WTC11 (cell line): ENCODE data around the gene SCYL1. TPM values are rescaled to one million over a fixed set of nuclear protein-coding genes. Genes with fewer than 3 reads are reported as not detected.

Source experiments
- ATAC-seq: fragments of 200-7000 bp; cut with Tn5 transposase; 2 replicates; pipeline ENCODE4 v1.10.0; 2021; ENCODE audit warnings: mild to moderate bottlenecking, moderate library complexity
- CTCF ChIA-PET: fragments of 300-600 bp; sonication (Branson Sonifier 250); formaldehyde crosslinking; loops from one replicate; lab custom pipeline; 2021; ENCODE audit warnings: antibody characterized with exemption; lab: Charles Lee
- POLR2A ChIA-PET: fragments of 350-600 bp; sonication (Branson Sonifier 250); formaldehyde crosslinking; loops from one replicate; lab custom pipeline; 2021; ENCODE audit warnings: antibody characterized with exemption; lab: Charles Lee
- DNase-seq: peaks from one replicate; pipeline ENCODE4 v3.0.0; 2021; ENCODE audit warnings: low spot score
- H3K27ac Mint-ChIP-seq: 2 replicates; pipeline ENCODE4 v1.8.0; 2021; ENCODE audit warnings: mixed read lengths
- H3K27me3 Mint-ChIP-seq: 2 replicates; pipeline ENCODE4 v1.8.0; 2021; ENCODE audit warnings: low read depth, mild to moderate bottlenecking, moderate library complexity, mixed read lengths
- H3K36me3 Mint-ChIP-seq: 2 replicates; pipeline ENCODE4 v1.8.0; 2021; ENCODE audit warnings: mixed read lengths
- H3K4me1 Mint-ChIP-seq: 2 replicates; pipeline ENCODE4 v1.8.0; 2022; ENCODE audit warnings: mixed read lengths
- H3K4me3 Mint-ChIP-seq: 2 replicates; pipeline ENCODE4 v1.8.0; 2021; ENCODE audit warnings: mild to moderate bottlenecking, moderate library complexity, mixed read lengths
- H3K9me3 Mint-ChIP-seq: 2 replicates; pipeline ENCODE4 v1.8.0; 2021; ENCODE audit warnings: mixed read lengths
- E2F4 ChIP-seq: sonication (generic); formaldehyde crosslinking; IDR thresholded peaks from 2 replicates; pipeline ENCODE4 v1.8.1; 2022; ENCODE audit warnings: low read depth, mild to moderate bottlenecking, moderate library complexity, missing genetic modification reagents, borderline replicate concordance
- ERG ChIP-seq: fragments of 250-450 bp; sonication (Bioruptor Pico); IDR thresholded peaks from 2 replicates; pipeline ENCODE4 v1.8.0; 2021; ENCODE audit warnings: mild to moderate bottlenecking
- FOXJ3 ChIP-seq: sonication (generic); formaldehyde crosslinking; IDR thresholded peaks from 2 replicates; pipeline ENCODE4 v1.9.0; 2021; ENCODE audit warnings: missing genetic modification reagents, mild to moderate bottlenecking, borderline replicate concordance
- FOXK1 ChIP-seq: sonication (generic); formaldehyde crosslinking; IDR thresholded peaks from 2 replicates; pipeline ENCODE4 v1.8.0; 2022; ENCODE audit warnings: mild to moderate bottlenecking, moderate library complexity, missing genetic modification reagents
- FOXP1 ChIP-seq: sonication (generic); formaldehyde crosslinking; IDR thresholded peaks from 2 replicates; pipeline ENCODE4 v1.8.0; 2022; ENCODE audit warnings: missing genetic modification reagents, mild to moderate bottlenecking, moderate library complexity, borderline replicate concordance
- OVOL2 ChIP-seq: fragments of 250-450 bp; sonication (Bioruptor Pico); IDR thresholded peaks from 2 replicates; pipeline ENCODE4 v1.9.0; 2021; ENCODE audit warnings: mild to moderate bottlenecking, borderline replicate concordance
- RELA ChIP-seq: sonication (generic); formaldehyde crosslinking; IDR thresholded peaks from 2 replicates; pipeline ENCODE4 v1.8.1; 2022; ENCODE audit warnings: missing genetic modification reagents, mild to moderate bottlenecking, borderline replicate concordance
- RORB ChIP-seq: fragments of 250-450 bp; sonication (Bioruptor Pico); IDR thresholded peaks from 2 replicates; pipeline ENCODE4 v1.9.0; 2021; ENCODE audit warnings: mild to moderate bottlenecking
- SMAD3 ChIP-seq: sonication (generic); formaldehyde crosslinking; IDR thresholded peaks from 2 replicates; pipeline ENCODE4 v1.8.0; 2022; ENCODE audit warnings: missing genetic modification reagents, mild to moderate bottlenecking, borderline replicate concordance
- SOX15 ChIP-seq: fragments of 250-450 bp; sonication (Bioruptor Pico); IDR thresholded peaks from 2 replicates; pipeline ENCODE4 v1.9.0; 2021; ENCODE audit warnings: mild to moderate bottlenecking
- ZMAT4 ChIP-seq: fragments of 250-450 bp; sonication (Bioruptor Pico); IDR thresholded peaks from 2 replicates; pipeline ENCODE4 v1.9.0; 2021; ENCODE audit warnings: mild to moderate bottlenecking
- ZNF232 ChIP-seq: sonication (generic); formaldehyde crosslinking; IDR thresholded peaks from 2 replicates; pipeline ENCODE4 v1.8.0; 2022; ENCODE audit warnings: mild to moderate bottlenecking, missing genetic modification reagents
- ZNF423 ChIP-seq: fragments of 250-450 bp; sonication (Bioruptor Pico); IDR thresholded peaks from 2 replicates; pipeline ENCODE4 v2.1.2; 2022; ENCODE audit warnings: mild to moderate bottlenecking, moderate library complexity
- ZNF425 ChIP-seq: fragments of 250-450 bp; sonication (Bioruptor Pico); conservative IDR thresholded peaks from 2 replicates; pipeline ENCODE4 v1.9.0; 2021; ENCODE audit warnings: mild to moderate bottlenecking
- total RNA-seq: library from RNA; stranded (reverse); gene quantifications from 3 replicates; pipeline ENCODE4 v1.2.3, GENCODE V29; 2021
- TF ChIP-seq, protein P1 (sequence below): sonication (generic); formaldehyde crosslinking; conservative IDR thresholded peaks from 2 replicates; pipeline ENCODE4 v1.8.1; 2023; ENCODE audit warnings: mild to moderate bottlenecking, low read depth, missing genetic modification reagents, moderate library complexity
- TF ChIP-seq, protein P2 (sequence below): sonication (generic); formaldehyde crosslinking; IDR thresholded peaks from 2 replicates; pipeline ENCODE4 v1.8.1; 2023; ENCODE audit warnings: mild to moderate bottlenecking, moderate library complexity, missing genetic modification reagents
- TF ChIP-seq, protein P3 (sequence below): fragments of 250-450 bp; sonication (Bioruptor Pico); IDR thresholded peaks from 2 replicates; pipeline ENCODE4 v2.1.2; 2022; ENCODE audit warnings: mild to moderate bottlenecking, moderate library complexity
- TF ChIP-seq, protein P4 (sequence below): sonication (generic); formaldehyde crosslinking; IDR thresholded peaks from 2 replicates; pipeline ENCODE4 v1.8.0; 2022; ENCODE audit warnings: mild to moderate bottlenecking, missing genetic modification reagents
- TF ChIP-seq, protein P5 (sequence below): sonication (generic); formaldehyde crosslinking; IDR thresholded peaks from 2 replicates; pipeline ENCODE4 v1.8.0; 2023; ENCODE audit warnings: mild to moderate bottlenecking, missing genetic modification reagents

Gene SCYL1
- total RNA-seq, 1 experiment from 2014 or later: 76.8 TPM

- TF ChIP-seq, protein P1, sequence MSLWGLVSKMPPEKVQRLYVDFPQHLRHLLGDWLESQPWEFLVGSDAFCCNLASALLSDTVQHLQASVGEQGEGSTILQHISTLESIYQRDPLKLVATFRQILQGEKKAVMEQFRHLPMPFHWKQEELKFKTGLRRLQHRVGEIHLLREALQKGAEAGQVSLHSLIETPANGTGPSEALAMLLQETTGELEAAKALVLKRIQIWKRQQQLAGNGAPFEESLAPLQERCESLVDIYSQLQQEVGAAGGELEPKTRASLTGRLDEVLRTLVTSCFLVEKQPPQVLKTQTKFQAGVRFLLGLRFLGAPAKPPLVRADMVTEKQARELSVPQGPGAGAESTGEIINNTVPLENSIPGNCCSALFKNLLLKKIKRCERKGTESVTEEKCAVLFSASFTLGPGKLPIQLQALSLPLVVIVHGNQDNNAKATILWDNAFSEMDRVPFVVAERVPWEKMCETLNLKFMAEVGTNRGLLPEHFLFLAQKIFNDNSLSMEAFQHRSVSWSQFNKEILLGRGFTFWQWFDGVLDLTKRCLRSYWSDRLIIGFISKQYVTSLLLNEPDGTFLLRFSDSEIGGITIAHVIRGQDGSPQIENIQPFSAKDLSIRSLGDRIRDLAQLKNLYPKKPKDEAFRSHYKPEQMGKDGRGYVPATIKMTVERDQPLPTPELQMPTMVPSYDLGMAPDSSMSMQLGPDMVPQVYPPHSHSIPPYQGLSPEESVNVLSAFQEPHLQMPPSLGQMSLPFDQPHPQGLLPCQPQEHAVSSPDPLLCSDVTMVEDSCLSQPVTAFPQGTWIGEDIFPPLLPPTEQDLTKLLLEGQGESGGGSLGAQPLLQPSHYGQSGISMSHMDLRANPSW (CRISPR knock-in tag): no peak
- TF ChIP-seq SMAD3 (CRISPR knock-in tag): no peak
- TF ChIP-seq RELA (CRISPR knock-in tag): no peak
- TF ChIP-seq, protein P2, sequence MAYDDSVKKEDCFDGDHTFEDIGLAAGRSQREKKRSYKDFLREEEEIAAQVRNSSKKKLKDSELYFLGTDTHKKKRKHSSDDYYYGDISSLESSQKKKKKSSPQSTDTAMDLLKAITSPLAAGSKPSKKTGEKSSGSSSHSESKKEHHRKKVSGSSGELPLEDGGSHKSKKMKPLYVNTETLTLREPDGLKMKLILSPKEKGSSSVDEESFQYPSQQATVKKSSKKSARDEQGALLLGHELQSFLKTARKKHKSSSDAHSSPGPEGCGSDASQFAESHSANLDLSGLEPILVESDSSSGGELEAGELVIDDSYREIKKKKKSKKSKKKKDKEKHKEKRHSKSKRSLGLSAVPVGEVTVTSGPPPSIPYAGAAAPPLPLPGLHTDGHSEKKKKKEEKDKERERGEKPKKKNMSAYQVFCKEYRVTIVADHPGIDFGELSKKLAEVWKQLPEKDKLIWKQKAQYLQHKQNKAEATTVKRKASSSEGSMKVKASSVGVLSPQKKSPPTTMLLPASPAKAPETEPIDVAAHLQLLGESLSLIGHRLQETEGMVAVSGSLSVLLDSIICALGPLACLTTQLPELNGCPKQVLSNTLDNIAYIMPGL (CRISPR knock-in tag): no peak
- no peak for TF ChIP-seq ZNF423 (CRISPR knock-in tag)
- no peak for TF ChIP-seq ERG (CRISPR knock-in tag)
- TF ChIP-seq RORB (CRISPR knock-in tag): no peak
- TF ChIP-seq ZNF425 (CRISPR knock-in tag): no peak
- TF ChIP-seq SOX15 (CRISPR knock-in tag): no peak
- TF ChIP-seq, protein P3, sequence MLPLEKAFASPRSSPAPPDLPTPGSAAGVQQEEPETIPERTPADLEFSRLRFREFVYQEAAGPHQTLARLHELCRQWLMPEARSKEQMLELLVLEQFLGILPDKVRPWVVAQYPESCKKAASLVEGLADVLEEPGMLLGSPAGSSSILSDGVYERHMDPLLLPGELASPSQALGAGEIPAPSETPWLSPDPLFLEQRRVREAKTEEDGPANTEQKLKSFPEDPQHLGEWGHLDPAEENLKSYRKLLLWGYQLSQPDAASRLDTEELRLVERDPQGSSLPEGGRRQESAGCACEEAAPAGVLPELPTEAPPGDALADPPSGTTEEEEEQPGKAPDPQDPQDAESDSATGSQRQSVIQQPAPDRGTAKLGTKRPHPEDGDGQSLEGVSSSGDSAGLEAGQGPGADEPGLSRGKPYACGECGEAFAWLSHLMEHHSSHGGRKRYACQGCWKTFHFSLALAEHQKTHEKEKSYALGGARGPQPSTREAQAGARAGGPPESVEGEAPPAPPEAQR (CRISPR knock-in tag): no peak
- no peak for TF ChIP-seq OVOL2 (CRISPR knock-in tag)
Observed at GRCh38 chr11:65578134-65578533, 53.3 kb downstream of the SCYL1 start (continued).

- Mint-ChIP-seq H3K27me3 (peaks cover 60% of the 10 kb centered on the region), H3K9me3 (no peaks in the 10 kb centered on the region), H3K4me1 (peaks cover 18% of the 10 kb centered on the region), H3K27ac (no peak overlapping the region), H3K4me3 (no peak overlapping the region), H3K36me3 (no peaks in the 10 kb centered on the region)
- ChIA-PET CTCF (interaction anchor here (4.0 kb wide), 1 partner anchor 14 kb away, joined by 55 read pairs; no protein-coding TSS in a partner anchor), POLR2A (no interaction called here)
- ATAC-seq (no peak), DNase-seq (no peak)
- TF ChIP-seq, protein P4, sequence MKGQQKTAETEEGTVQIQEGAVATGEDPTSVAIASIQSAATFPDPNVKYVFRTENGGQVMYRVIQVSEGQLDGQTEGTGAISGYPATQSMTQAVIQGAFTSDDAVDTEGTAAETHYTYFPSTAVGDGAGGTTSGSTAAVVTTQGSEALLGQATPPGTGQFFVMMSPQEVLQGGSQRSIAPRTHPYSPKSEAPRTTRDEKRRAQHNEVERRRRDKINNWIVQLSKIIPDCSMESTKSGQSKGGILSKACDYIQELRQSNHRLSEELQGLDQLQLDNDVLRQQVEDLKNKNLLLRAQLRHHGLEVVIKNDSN (CRISPR knock-in tag): no peak
- no peak for TF ChIP-seq E2F4 (CRISPR knock-in tag)
- TF ChIP-seq RELA (CRISPR knock-in tag): no peak
- TF ChIP-seq FOXK1: no peak
- TF ChIP-seq ZNF232 (CRISPR knock-in tag): no peak
- TF ChIP-seq, protein P5, sequence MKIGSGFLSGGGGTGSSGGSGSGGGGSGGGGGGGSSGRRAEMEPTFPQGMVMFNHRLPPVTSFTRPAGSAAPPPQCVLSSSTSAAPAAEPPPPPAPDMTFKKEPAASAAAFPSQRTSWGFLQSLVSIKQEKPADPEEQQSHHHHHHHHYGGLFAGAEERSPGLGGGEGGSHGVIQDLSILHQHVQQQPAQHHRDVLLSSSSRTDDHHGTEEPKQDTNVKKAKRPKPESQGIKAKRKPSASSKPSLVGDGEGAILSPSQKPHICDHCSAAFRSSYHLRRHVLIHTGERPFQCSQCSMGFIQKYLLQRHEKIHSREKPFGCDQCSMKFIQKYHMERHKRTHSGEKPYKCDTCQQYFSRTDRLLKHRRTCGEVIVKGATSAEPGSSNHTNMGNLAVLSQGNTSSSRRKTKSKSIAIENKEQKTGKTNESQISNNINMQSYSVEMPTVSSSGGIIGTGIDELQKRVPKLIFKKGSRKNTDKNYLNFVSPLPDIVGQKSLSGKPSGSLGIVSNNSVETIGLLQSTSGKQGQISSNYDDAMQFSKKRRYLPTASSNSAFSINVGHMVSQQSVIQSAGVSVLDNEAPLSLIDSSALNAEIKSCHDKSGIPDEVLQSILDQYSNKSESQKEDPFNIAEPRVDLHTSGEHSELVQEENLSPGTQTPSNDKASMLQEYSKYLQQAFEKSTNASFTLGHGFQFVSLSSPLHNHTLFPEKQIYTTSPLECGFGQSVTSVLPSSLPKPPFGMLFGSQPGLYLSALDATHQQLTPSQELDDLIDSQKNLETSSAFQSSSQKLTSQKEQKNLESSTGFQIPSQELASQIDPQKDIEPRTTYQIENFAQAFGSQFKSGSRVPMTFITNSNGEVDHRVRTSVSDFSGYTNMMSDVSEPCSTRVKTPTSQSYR: no peak
- no peak for TF ChIP-seq FOXJ3 (CRISPR knock-in tag)
- TF ChIP-seq FOXP1: no peak
- no peak for TF ChIP-seq ZMAT4 (CRISPR knock-in tag)
Observed at GRCh38 chr11:65578667-65579066, 53.8 kb downstream of the SCYL1 start.
